Measurements from ENCODE around the gene MRPL58. TPM values are rescaled to one million over a fixed set of nuclear protein-coding genes. Genes with fewer than 3 reads are reported as not detected.
"Not testable (repeated sequence)": the region's sequence is repeated elsewhere in the genome, so short reads cannot be mapped to it uniquely, and the experiment has no call there.

The MRPL58 gene
- total RNA-seq, 1 donor from 2014 or later, result 22.4 TPM

DNA sequence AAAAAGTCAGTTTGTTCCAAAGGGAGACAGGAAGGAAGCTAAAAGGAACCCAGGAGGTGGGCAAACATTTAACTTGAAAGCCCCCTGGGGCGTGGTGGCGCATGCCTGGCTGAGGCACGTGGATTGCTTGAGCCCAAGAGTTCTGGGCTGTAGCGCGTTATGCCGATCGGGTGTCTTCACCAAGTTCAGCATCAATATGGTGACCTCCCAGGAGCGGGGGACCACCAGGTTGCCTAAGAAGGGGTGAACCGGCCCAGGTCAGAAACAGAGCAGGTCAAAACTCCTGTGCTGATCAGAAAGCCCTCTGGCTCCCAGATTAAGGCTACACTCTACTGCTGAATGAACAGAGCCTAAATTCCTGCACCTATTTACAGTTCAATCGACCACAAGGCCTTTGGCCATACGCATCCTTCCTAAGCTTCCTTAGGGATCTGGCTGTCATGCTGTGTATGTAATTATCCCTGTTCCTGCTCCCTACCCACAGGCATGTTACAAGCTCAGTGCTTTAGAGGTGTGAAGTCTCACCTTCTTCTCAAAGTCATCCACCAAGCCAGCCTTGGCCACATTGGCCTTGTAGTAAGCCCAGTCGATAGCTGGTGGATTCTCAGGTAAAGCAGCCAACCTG is 29.3 kb downstream of the MRPL58 start:
- no peak overlapping the region for H3K4me3 ChIP-seq
- TF ChIP-seq, protein P1, sequence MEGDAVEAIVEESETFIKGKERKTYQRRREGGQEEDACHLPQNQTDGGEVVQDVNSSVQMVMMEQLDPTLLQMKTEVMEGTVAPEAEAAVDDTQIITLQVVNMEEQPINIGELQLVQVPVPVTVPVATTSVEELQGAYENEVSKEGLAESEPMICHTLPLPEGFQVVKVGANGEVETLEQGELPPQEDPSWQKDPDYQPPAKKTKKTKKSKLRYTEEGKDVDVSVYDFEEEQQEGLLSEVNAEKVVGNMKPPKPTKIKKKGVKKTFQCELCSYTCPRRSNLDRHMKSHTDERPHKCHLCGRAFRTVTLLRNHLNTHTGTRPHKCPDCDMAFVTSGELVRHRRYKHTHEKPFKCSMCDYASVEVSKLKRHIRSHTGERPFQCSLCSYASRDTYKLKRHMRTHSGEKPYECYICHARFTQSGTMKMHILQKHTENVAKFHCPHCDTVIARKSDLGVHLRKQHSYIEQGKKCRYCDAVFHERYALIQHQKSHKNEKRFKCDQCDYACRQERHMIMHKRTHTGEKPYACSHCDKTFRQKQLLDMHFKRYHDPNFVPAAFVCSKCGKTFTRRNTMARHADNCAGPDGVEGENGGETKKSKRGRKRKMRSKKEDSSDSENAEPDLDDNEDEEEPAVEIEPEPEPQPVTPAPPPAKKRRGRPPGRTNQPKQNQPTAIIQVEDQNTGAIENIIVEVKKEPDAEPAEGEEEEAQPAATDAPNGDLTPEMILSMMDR (IDR thresholded peaks at IDR 0.05), result no peak
- no peaks in the 10 kb centered on the region for H3K27me3 ChIP-seq (ENCODE audit: low read depth)
- intact Hi-C loops (cut with DNase I), result no loop called here
- H3K9me3 ChIP-seq, result no peaks in the 10 kb centered on the region
- H3K4me1 ChIP-seq, result peaks cover 14% of the 10 kb centered on the region
- DNase-seq, result no peak
- peaks cover 53% of the 10 kb centered on the region for H3K36me3 ChIP-seq
- no peak for ATAC-seq
- H3K27ac ChIP-seq, result no peak overlapping the region

DNA sequence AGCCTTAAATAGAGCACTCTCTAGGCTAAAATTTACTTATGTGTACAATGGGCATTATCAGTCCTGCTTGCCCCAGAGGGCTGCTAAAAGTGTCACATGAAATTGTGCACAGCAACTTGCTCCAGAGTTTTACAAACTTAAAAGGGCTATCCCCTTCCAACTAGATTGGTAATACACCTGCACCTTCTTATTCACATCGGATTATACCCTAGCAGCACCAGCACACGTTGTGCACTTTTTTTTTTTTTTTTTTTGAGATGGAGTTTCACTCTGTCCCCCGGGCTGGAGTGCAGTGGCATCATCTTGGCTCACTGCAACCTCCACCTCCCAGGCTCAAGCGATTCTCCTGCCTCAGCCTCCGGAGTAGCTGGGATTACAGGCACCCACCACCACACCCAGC is 31.3 kb downstream of the MRPL58 start:
- intact Hi-C loops (cut with DNase I); H3K27ac ChIP-seq; H3K4me3 ChIP-seq; H3K27me3 ChIP-seq (ENCODE audit: low read depth); H3K9me3 ChIP-seq; DNase-seq; ATAC-seq: not testable (repeated sequence)
- Histone ChIP-seq H3K4me1 (peaks cover 20% of the 10 kb centered on the region), H3K36me3 (peaks cover 42% of the 10 kb centered on the region)

DNA sequence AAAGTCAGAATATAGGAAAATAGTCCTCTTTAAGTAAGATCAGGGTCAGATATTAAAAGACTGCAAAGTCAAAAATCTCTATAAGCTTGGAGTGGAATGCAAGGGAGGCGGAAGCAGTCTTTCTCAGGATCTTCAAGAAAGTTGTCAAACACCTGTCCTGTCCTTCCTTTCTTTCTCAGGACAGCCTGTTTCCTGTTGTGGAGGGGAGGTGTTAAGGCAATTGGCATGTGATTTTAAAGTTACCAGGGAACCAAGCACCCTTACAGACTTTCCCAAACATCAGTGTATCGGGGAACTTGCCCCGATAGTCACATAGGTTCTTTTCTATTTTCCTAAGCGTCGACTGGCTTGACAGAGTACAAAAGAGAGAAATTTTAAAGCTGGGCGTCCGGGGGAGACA is 32.2 kb downstream of the MRPL58 start:
- Histone ChIP-seq H3K27ac (no peak overlapping the region), H3K4me1 (peaks cover 23% of the 10 kb centered on the region), H3K36me3 (peaks cover 36% of the 10 kb centered on the region), H3K4me3 (no peak overlapping the region), H3K9me3 (no peaks in the 10 kb centered on the region), H3K27me3 (ENCODE audit: low read depth) (no peaks in the 10 kb centered on the region)
- intact Hi-C loops (cut with DNase I), result no loop called here
- DNase-seq (no peak), ATAC-seq (no peak)
- TF ChIP-seq, protein P1 (IDR thresholded peaks at IDR 0.05), result no peak

DNA sequence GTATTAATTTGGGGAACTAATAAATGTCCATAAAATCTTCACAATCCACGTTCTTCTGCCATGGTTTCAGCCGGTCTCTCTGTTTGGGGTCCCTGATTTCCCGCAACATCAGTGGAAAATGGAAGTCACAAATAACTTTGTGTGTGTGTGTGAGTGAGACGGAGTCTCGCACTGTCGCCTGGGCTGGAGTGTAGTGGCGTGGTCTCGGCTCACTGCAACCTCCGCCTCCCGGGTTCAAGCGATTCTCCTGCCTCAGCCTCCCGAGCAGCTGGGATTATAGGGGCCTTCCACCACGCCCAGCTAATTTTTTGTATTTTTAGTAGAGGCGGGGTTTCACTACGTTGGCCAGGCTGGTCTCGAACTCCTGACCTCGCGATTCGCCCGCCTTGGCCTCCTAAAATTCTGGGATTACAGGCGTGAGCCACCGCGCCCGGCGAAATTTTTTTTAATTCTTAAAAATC is 33.5 kb downstream of the MRPL58 start:
- H3K9me3 ChIP-seq; DNase-seq; ATAC-seq; intact Hi-C loops (cut with DNase I); H3K27me3 ChIP-seq (ENCODE audit: low read depth): not testable (repeated sequence)
- Histone ChIP-seq H3K36me3 (peaks cover 36% of the 10 kb centered on the region), H3K4me3 (peak overlapping the region; percentile 84), H3K27ac (peak overlapping the region; percentile 98), H3K4me1 (peaks cover 23% of the 10 kb centered on the region)

DNA sequence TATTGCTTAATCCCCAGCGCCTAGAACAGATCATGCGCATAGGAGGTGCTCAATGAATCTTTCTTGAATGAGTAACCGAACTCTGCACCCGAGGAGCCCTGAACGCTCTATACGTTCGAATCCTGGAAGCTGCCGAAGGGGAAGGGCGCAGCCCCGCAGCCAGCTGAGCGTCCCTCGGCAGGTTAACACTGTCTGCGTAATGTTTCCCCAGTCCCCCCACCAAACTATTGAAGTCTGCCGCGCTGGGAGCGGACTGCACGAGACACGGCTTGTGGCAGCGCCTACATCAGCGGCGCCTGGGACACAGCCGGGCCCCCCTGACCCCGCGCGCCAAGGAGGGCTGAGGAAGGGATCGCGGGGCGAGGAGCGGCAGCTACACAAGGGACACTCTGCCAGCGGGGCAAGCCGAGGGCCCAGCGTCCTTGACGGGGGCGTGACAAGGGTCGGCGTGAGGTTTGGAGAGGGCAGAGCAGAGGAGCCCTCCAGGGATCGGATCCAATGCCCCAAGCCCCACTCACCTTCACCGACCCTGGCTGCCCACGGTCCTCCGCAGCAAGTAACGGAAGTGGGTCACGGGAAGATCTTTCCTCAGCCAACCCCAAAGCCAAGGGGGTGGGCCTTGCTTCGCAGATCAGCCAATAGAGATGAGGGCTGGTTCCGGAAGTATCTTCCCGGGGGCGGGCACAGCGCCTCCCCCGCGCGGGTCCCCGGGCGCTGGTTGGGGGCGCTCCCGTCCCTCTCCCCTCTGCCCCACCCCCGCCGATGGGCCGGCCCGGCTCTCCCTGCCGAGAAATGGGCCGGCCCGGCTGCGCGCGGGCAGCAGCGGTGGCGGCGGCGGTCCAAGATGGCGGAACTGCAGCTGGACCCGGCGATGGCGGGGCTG is 34.2 kb downstream of the MRPL58 start, which contains the start of the genes ATP5PD and KCTD2:
TSS of gene ATP5PD (minus strand) at position 563 of the 883 bp plus-strand sequence. CDS start 4,319 bp downstream, outside the sequence.
TSS of gene KCTD2 (plus strand) at position 819 of the 883 bp plus-strand sequence. CDS start at position 845, 26 bp downstream.
- no peaks in the 10 kb centered on the region for H3K9me3 ChIP-seq
- H3K27me3 ChIP-seq (ENCODE audit: low read depth), result no peaks in the 10 kb centered on the region
- H3K36me3 ChIP-seq, result peaks cover 36% of the 10 kb centered on the region
- peak within 1 kb of the TSS; percentile 98 for H3K27ac ChIP-seq
- peak; percentile 99 to 100 for ATAC-seq
- peak within 1 kb of the TSS; percentile 84 for H3K4me3 ChIP-seq
- TF ChIP-seq, protein P1 (IDR thresholded peaks at IDR 0.05), result peak; percentile 8
- DNase-seq, result peak; percentile 96
- intact Hi-C loops (cut with DNase I), result no loop called here
- peaks cover 23% of the 10 kb centered on the region for H3K4me1 ChIP-seq

DNA sequence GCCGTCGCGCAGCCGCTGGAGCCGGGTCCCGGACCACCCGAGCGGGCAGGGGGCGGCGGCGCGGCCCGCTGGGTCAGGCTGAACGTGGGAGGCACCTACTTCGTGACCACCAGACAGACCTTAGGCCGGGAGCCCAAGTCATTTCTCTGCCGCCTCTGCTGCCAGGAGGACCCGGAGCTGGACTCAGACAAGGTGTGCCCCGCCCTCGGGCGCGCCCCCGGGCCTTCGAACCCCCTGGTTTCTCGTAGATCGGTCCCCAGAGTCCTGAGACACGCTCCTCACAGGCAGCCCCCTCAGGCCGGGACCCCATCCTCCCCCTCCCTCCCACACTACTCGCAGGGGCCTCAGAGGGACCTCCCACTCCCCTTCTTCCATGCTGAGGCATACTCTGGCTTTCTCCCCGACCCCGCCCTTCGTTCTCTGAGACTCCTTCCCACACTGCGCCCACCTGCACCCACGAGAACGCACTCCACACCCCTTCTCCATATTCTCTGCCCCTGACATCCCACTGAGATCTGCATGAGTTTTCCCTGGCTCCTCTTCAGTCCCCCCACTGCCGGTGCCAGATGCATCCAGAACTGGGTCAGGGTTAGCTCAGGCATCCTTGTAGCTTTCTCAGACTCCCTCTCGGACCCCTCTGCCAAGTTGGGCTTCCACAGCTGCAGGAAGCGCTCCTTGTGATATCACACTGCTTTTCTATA is 35.1 kb downstream of the MRPL58 start:
- peak; percentile 64 for DNase-seq
- H3K27me3 ChIP-seq (ENCODE audit: low read depth), result no peaks in the 10 kb centered on the region
- peaks cover 36% of the 10 kb centered on the region for H3K36me3 ChIP-seq
- intact Hi-C loops (cut with DNase I), result no loop called here
- TF ChIP-seq, protein P1 (IDR thresholded peaks at IDR 0.05), result no peak
- peak overlapping the region; percentile 98 for H3K27ac ChIP-seq
- H3K4me1 ChIP-seq, result peaks cover 23% of the 10 kb centered on the region
- no peaks in the 10 kb centered on the region for H3K9me3 ChIP-seq
- no peak for ATAC-seq
- H3K4me3 ChIP-seq, result peak overlapping the region; percentile 84
